Activated gamma-delta T cell (primary cell): ENCODE data around the gene MYBPHL.

Experiments
- DNase-seq: peaks from one replicate; lab custom pipeline; 2025; lab: John Stamatoyannopoulos, UW

MYBPHL gene

GRCh38 chr1:109279615-109280278 is 27.1 kb downstream of the MYBPHL start:
- no peak for DNase-seq

- DNase-seq = no peak
These were observed 29.2 kb downstream of the MYBPHL start for GRCh38 chr1:109277434-109278204.

- DNase-seq = no peak
These were observed 31.0 kb downstream of the MYBPHL start for GRCh38 chr1:109275706-109276345.

- DNase-seq = no peak
These were observed 32.0 kb downstream of the MYBPHL start for GRCh38 chr1:109274533-109275476.

- no peak for DNase-seq
These were observed 33.1 kb downstream of the MYBPHL start for GRCh38 chr1:109273570-109274288.

GRCh38 chr1:109272831-109273547 is 33.8 kb downstream of the MYBPHL start:
- no peak for DNase-seq

- DNase-seq = no peak
These were observed 34.6 kb downstream of the MYBPHL start for GRCh38 chr1:109272021-109272799.

GRCh38 chr1:109271458-109271857 is 35.4 kb downstream of the MYBPHL start:
- DNase-seq = no peak

- no peak for DNase-seq
These were observed 36.0 kb downstream of the MYBPHL start for GRCh38 chr1:109270623-109271317.

GRCh38 chr1:109269981-109270622 is 36.7 kb downstream of the MYBPHL start:
- DNase-seq = no peak

GRCh38 chr1:109269212-109269980 is 37.4 kb downstream of the MYBPHL start:
- DNase-seq = no peak

- DNase-seq = no peak
These were observed 38.2 kb downstream of the MYBPHL start for GRCh38 chr1:109268431-109269211.

GRCh38 chr1:109267743-109268300 is 39.0 kb downstream of the MYBPHL start:
- DNase-seq = no peak

- DNase-seq = no peak
These were observed 39.8 kb downstream of the MYBPHL start for GRCh38 chr1:109266965-109267364.

- no peak for DNase-seq
These were observed 41.0 kb downstream of the MYBPHL start for GRCh38 chr1:109265741-109266330.

GRCh38 chr1:109265016-109265415 is 41.8 kb downstream of the MYBPHL start:
- DNase-seq = no peak
